Endothelial cell of umbilical vein (primary cell): Measurements from ENCODE around the gene GFOD1. TPM values are rescaled to one million over a fixed set of nuclear protein-coding genes. Genes with fewer than 3 reads are reported as not detected.

Experiments used
- BruUV-seq: library from RNA; stranded (reverse); fragments of 400-500 nt; replicated peaks from 2 replicates; lab custom pipeline; 2021; lab: Mats Ljungman, UMichigan
- CTCF ChIA-PET: fragments of 300-600, 350-600 bp; sonication (Branson Sonifier 250); formaldehyde crosslinking; loops from one replicate; lab custom pipeline; 2021; ENCODE audit warnings: antibody characterized with exemption, inconsistent platforms; lab: Charles Lee
- POLR2A ChIA-PET: fragments of 300-600, 350-600 bp; sonication (Branson Sonifier 250); formaldehyde crosslinking; loops from one replicate; lab custom pipeline; 2021; ENCODE audit warnings: antibody characterized with exemption, inconsistent platforms; lab: Charles Lee
- DNase-seq: peaks from one replicate; pipeline ENCODE4 v3.0.0-alpha.2; 2011; ENCODE audit warnings: low read depth, low spot score
- FAIRE-seq: peaks from 2 replicates; lab custom pipeline; 2011; peaks lifted over from hg19 to GRCh38; lab: Jason Lieb, UNC
- H2AFZ ChIP-seq: 2 replicates; pipeline ENCODE4 v1.6.0; 2012; ENCODE audit warnings: low read depth, low read length, control low read depth, inconsistent platforms
- H3K27ac ChIP-seq: 2 replicates; pipeline ENCODE4 v1.5.1; 2011; ENCODE audit warnings: low read depth, mild to moderate bottlenecking, control low read depth, low read length, moderate library complexity; ENCODE audit not compliant: insufficient read depth
- H3K27me3 ChIP-seq, 2 experiments: 2 replicates each; pipeline versions ENCODE4 v1.6.0 to v1.6.1; 2011; ENCODE audit warnings: low read length in 2 of 2, mixed read lengths in 1 of 2; ENCODE audit not compliant: control insufficient read depth in 2 of 2, insufficient read depth in 2 of 2
- H3K36me3 ChIP-seq, 2 experiments: 2 replicates in 1 of 2; 3 replicates in 1 of 2; pipeline ENCODE4 v1.5.1; 2011; ENCODE audit warnings: low read length in 2 of 2, mild to moderate bottlenecking in 1 of 2, moderate library complexity in 1 of 2; ENCODE audit not compliant: control insufficient read depth in 2 of 2, insufficient read depth in 2 of 2; ENCODE audit errors: extremely low read depth in 1 of 2
- H3K4me1 ChIP-seq: 3 replicates; pipeline ENCODE4 v1.5.1; 2011; ENCODE audit warnings: mild to moderate bottlenecking, low read length; ENCODE audit not compliant: control insufficient read depth, insufficient read depth; ENCODE audit errors: extremely low read depth
- H3K4me2 ChIP-seq: 2 replicates; pipeline ENCODE4 v1.6.1; 2011; ENCODE audit warnings: low read length, control low read depth, mixed read lengths; ENCODE audit not compliant: insufficient read depth
- H3K4me3 ChIP-seq, 3 experiments: fragments of 200-600 bp in 1 of 3; sonication (generic), shearing (Covaris generic) in 1 of 3; replicated peaks in 1 of 3; 2 replicates each; pipeline ENCODE4 v1.5.1; 2011 to 2016; ENCODE audit warnings: control low read depth in 3 of 3, low read length in 3 of 3, mild to moderate bottlenecking in 2 of 3, inconsistent platforms in 1 of 3, low read depth in 1 of 3, moderate library complexity in 1 of 3; ENCODE audit not compliant: insufficient read depth in 1 of 3
- H3K79me2 ChIP-seq: 2 replicates; pipeline ENCODE4 v1.6.0; 2012; ENCODE audit warnings: low read length, inconsistent platforms; ENCODE audit not compliant: control insufficient read depth, insufficient read depth
- H3K9ac ChIP-seq: replicated peaks from 2 replicates; pipeline ENCODE3; 2011; ENCODE audit warnings: low read length, control low read depth; ENCODE audit not compliant: insufficient read depth; ENCODE audit errors: extremely low read depth
- H3K9me1 ChIP-seq: replicated peaks from 3 replicates; pipeline ENCODE4 v1.6.0; 2011; ENCODE audit warnings: mild to moderate bottlenecking, low read length; ENCODE audit not compliant: control insufficient read depth, insufficient read depth; ENCODE audit errors: extremely low read depth
- H3K9me3 ChIP-seq: replicated peaks from 2 replicates; pipeline ENCODE4 v1.5.1; 2012; ENCODE audit warnings: low read length, inconsistent platforms; ENCODE audit not compliant: control insufficient read depth, insufficient read depth
- H4K20me1 ChIP-seq: replicated peaks from 2 replicates; pipeline ENCODE3; 2011; ENCODE audit warnings: mild to moderate bottlenecking, low read length; ENCODE audit not compliant: control insufficient read depth, insufficient read depth; ENCODE audit errors: extremely low read depth
- EZH2 ChIP-seq: IDR thresholded peaks from 2 replicates; pipeline ENCODE4 v1.6.1; 2012; ENCODE audit warnings: borderline replicate concordance, low read depth, mild to moderate bottlenecking, moderate library complexity, low read length, inconsistent platforms; ENCODE audit not compliant: severe bottlenecking
- FOS ChIP-seq: IDR thresholded peaks from 2 replicates; pipeline ENCODE4 v1.6.1; 2011; ENCODE audit warnings: mild to moderate bottlenecking, low read length, moderate library complexity, borderline replicate concordance; ENCODE audit not compliant: insufficient read depth
- GATA2 ChIP-seq: IDR thresholded peaks from 2 replicates; pipeline ENCODE4 v1.7.0; 2011; ENCODE audit warnings: low read depth, mild to moderate bottlenecking, moderate library complexity, mixed read lengths, low read length; ENCODE audit not compliant: insufficient read length, insufficient read depth
- MYC ChIP-seq: IDR thresholded peaks from one replicate; pipeline ENCODE4 v1.6.1; 2011; ENCODE audit warnings: mild to moderate bottlenecking, low read depth, low read length
- POLR2A ChIP-seq: IDR thresholded peaks from 2 replicates; pipeline ENCODE4 v1.6.1; 2012; ENCODE audit warnings: low read depth, mild to moderate bottlenecking, control low read depth, low read length
- POLR2AphosphoS5 ChIP-seq: IDR thresholded peaks from 2 replicates; pipeline ENCODE4 v1.6.1; 2012; ENCODE audit warnings: low read depth, mild to moderate bottlenecking, control low read depth, low read length, moderate library complexity; ENCODE audit not compliant: insufficient read depth
- dilution Hi-C: fragments of 300-500 bp; cut with MboI; formaldehyde crosslinking; loops from one replicate; pipeline ENCODE4 v1.15.0; 2019; ENCODE audit warnings: low sequenced_read_pairs; ENCODE audit not compliant: extremely low pct_ligation_motif_present
- intact Hi-C: fragments of 100-400 bp; cut with micrococcal nuclease; formaldehyde crosslinking; loops from one replicate; pipeline ENCODE4 v1.10.0; 2022
- polyA plus RNA-seq, 4 experiments: library from polyadenylated mRNA; depleted of rRNA in 3 of 4; stranded (reverse) in 3 of 4; unstranded in 1 of 4; fragments of >200 nt; gene quantifications; 2 replicates each; pipeline versions ENCODE4 v1.2.1 to v1.2.3, GENCODE V29; 2011 to 2012; ENCODE audit warnings: missing spikeins in 1 of 4
- total RNA-seq: library from RNA; stranded (reverse); gene quantifications from 2 replicates; pipeline ENCODE4 v1.2.3, GENCODE V29; 2021
- TF ChIP-seq, protein P1 (sequence below), 2 donors: IDR thresholded peaks; 1 replicate in 1 of 2; 2 replicates in 1 of 2; pipeline ENCODE4 v1.5.1; 2011; ENCODE audit warnings: low read length in 2 of 2, mild to moderate bottlenecking in 2 of 2, moderate library complexity in 2 of 2, control low read depth in 1 of 2, inconsistent platforms in 1 of 2, low read depth in 1 of 2; ENCODE audit not compliant: insufficient read depth in 1 of 2; ENCODE audit errors: extremely low read depth in 1 of 2

GFOD1 gene
- total and polyA plus RNA-seq, 2 donors (not counting 3 experiments of a cell fraction or from before 2014, with no cell fraction given): 12.1 to 24.1 TPM

DNA sequence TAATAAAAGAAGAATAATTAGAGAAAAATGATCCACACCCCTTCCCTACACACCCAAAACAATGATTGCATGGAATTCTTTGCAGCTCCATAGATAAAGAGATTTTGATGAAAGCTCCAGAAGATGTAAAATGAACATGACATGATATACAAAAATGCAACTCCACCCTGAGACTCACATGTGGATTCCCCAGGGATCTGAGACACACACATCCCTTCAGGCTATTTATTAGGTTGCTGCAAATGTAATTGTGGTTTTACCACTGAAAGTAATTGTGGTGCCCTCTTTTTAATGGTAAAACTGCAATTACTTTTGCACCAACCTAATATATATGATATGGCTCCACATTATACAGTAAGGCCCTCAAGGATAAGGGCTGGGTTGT, 118.7 kb downstream of the GFOD1 start:
- DNase-seq (no peak), FAIRE-seq (no peak)

More for the DNA sequence above, 118.7 kb downstream of the GFOD1 start:
- ChIA-PET POLR2A (no interaction called here), CTCF (interaction anchor here (1.1 to 2.0 kb wide), 3 partner anchors 11 to 118 kb away, joined by 4 read pairs; no protein-coding TSS in a partner anchor)
- no TSS peak for BruUV-seq
- Histone ChIP-seq H3K9me3 (no peaks in the 10 kb centered on the region), H3K36me3 (peaks cover 0 to 16% of the 10 kb centered on the region in 2 experiments), H3K9me1 (no peaks in the 10 kb centered on the region), H3K79me2 (no peaks in the 10 kb centered on the region), H3K27me3 (no peaks in the 10 kb centered on the region), H3K4me3 (no peak overlapping the region), H3K4me1 (peaks cover 22% of the 10 kb centered on the region), H3K4me2 (no peak overlapping the region), H3K9ac (no peak overlapping the region), H4K20me1 (no peaks in the 10 kb centered on the region), H3K27ac (no peak overlapping the region), H2AFZ (no peak overlapping the region)
- dilution Hi-C loops: no loop called here
- intact Hi-C loops: no loop called here
- TF ChIP-seq FOS (no peak), MYC (no peak), GATA2 (no peak), POLR2AphosphoS5 (no peak), POLR2A (no peak), EZH2 (no peak)
- TF ChIP-seq, protein P1, sequence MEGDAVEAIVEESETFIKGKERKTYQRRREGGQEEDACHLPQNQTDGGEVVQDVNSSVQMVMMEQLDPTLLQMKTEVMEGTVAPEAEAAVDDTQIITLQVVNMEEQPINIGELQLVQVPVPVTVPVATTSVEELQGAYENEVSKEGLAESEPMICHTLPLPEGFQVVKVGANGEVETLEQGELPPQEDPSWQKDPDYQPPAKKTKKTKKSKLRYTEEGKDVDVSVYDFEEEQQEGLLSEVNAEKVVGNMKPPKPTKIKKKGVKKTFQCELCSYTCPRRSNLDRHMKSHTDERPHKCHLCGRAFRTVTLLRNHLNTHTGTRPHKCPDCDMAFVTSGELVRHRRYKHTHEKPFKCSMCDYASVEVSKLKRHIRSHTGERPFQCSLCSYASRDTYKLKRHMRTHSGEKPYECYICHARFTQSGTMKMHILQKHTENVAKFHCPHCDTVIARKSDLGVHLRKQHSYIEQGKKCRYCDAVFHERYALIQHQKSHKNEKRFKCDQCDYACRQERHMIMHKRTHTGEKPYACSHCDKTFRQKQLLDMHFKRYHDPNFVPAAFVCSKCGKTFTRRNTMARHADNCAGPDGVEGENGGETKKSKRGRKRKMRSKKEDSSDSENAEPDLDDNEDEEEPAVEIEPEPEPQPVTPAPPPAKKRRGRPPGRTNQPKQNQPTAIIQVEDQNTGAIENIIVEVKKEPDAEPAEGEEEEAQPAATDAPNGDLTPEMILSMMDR (IDR thresholded peaks at IDR 0.05; ENCODE audit: extremely low read depth in 1 of 2, insufficient read depth in 1 of 2, low read depth in 1 of 2, low read length in 2 of 2): no peak
